GM19351 (cell line): ENCODE measurements around the gene ANKRD60.

Experiments
- ATAC-seq: cut with Tn5 transposase; IDR thresholded peaks from one replicate; pipeline ENCODE4 v1.9.1; 2021; ENCODE audit warnings: mild to moderate bottlenecking, moderate library complexity; ENCODE audit not compliant: unreplicated experiment

The ANKRD60 gene

DNA sequence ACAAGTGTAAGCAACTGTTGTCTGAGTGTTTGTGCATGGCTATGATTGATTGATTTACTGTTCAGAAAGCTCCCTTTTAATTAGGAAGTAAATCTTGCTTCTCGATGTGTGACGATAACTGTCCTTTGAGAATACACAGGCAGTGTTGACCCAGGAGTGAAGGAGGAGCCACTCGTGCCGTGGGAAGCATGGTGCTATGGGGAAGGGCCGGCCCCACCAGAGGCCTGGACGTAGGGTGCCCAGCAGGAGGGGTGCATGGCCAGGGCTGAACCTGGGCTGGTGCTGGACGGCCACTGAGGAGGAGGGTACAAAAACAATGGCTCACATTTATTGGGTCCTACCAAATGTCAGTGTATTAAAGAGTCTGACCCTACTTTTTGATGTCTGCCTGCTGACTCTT, 60.7 kb downstream of the ANKRD60 start:
- ATAC-seq = no peak
